SK-N-SH (cell line): Measurements from ENCODE around the gene TNFAIP2.

ENCODE experiments used
- CHD2 ChIP-seq: fragments of 150-350 bp; IDR thresholded peaks from 2 replicates; pipeline ENCODE4 v1.6.1; 2018; ENCODE audit warnings: low read length; ENCODE audit not compliant: partially characterized antibody
- CTCF ChIP-seq: fragments of 200-600 bp; sonication (generic); IDR thresholded peaks from 2 replicates; pipeline ENCODE4 v1.6.1; 2017; ENCODE audit warnings: antibody characterized with exemption, mild to moderate bottlenecking, moderate library complexity
- EZH2phosphoT487 ChIP-seq: fragments of 200-600 bp; sonication (generic); IDR thresholded peaks from 2 replicates; pipeline ENCODE4 v1.6.1; 2017; ENCODE audit warnings: low read depth, mixed run types, mild to moderate bottlenecking, antibody characterized with exemption, moderate library complexity, borderline replicate concordance
- GABPA ChIP-seq: IDR thresholded peaks from 2 replicates; pipeline ENCODE4 v1.4.0; 2012; ENCODE audit warnings: low read depth, mild to moderate bottlenecking
- PBX3 ChIP-seq: IDR thresholded peaks from 2 replicates; pipeline ENCODE4; 2012
- POLR2AphosphoS5 ChIP-seq: IDR thresholded peaks from 2 replicates; pipeline ENCODE4 v1.6.1; 2012; ENCODE audit warnings: low read depth, low read length
- RAD21 ChIP-seq: IDR thresholded peaks from 2 replicates; pipeline ENCODE4 v1.6.1; 2012; ENCODE audit warnings: mild to moderate bottlenecking, low read length
- RXRA ChIP-seq: IDR thresholded peaks from 2 replicates; pipeline ENCODE4 v1.4.0; 2012; ENCODE audit warnings: low read depth, mild to moderate bottlenecking, borderline replicate concordance
- SMC3 ChIP-seq: IDR thresholded peaks from 2 replicates; pipeline ENCODE4 v1.6.1; 2012; ENCODE audit warnings: low read depth, low read length, improper control_type of control experiment
- TEAD4 ChIP-seq: IDR thresholded peaks from 2 replicates; pipeline ENCODE4 v1.4.0; 2012; ENCODE audit warnings: mild to moderate bottlenecking, borderline replicate concordance; ENCODE audit not compliant: insufficient read depth
- USF1 ChIP-seq: IDR thresholded peaks from 2 replicates; pipeline ENCODE4 v1.4.0; 2012; ENCODE audit warnings: low read depth, borderline replicate concordance
- USF2 ChIP-seq: fragments of 150-350 bp; IDR thresholded peaks from 2 replicates; pipeline ENCODE4 v1.6.1; 2017; ENCODE audit warnings: antibody characterized with exemption, low read length, low read depth, borderline replicate concordance
- YY1 ChIP-seq: IDR thresholded peaks from 2 replicates; pipeline ENCODE4 v1.4.0; 2012; ENCODE audit warnings: low read depth, mild to moderate bottlenecking
- ZBTB33 ChIP-seq: IDR thresholded peaks from 2 replicates; pipeline ENCODE4 v1.4.0; 2012; ENCODE audit warnings: low read depth, borderline replicate concordance

GRCh38 chr14:103121121-103121845, 2.0 kb upstream of the TNFAIP2 start:
- TF ChIP-seq CTCF (no peak), POLR2AphosphoS5 (no peak), EZH2phosphoT487 (no peak), TEAD4 (no peak), YY1 (no peak), SMC3 (no peak), USF1 (no peak), RAD21 (no peak), GABPA (no peak), ZBTB33 (no peak), RXRA (no peak), USF2 (no peak), PBX3 (no peak), CHD2 (no peak)
